Measurements from ENCODE around the gene USPL1. TPM values are rescaled to one million over a fixed set of nuclear protein-coding genes. Genes with fewer than 3 reads are reported as not detected.

The USPL1 gene
- total RNA-seq, 2 experiments from 2014 or later = 19.9 to 23.4 TPM

GRCh38 chr13:30696278-30697176 lies 78.8 kb downstream of the USPL1 start:
- H3K27me3 Mint-ChIP-seq = peaks cover 30% of the 10 kb centered on the region
- H3K9me3 Mint-ChIP-seq (ENCODE audit: low read depth) = no peaks in the 10 kb centered on the region
- ATAC-seq = peak; percentile 91
- H3K4me3 Mint-ChIP-seq = peak overlapping the region; percentile 54
- peaks cover 2% of the 10 kb centered on the region for H3K36me3 Mint-ChIP-seq
- H3K27ac Mint-ChIP-seq = peak overlapping the region; percentile 85
- CTCF ChIA-PET = interaction anchor here (0.9 to 2.1 kb wide), 4 partner anchors 10 to 44 kb away, joined by 3 to 6 read pairs (median 4); no protein-coding TSS in a partner anchor
- DNase-seq = peak; percentile 71
- peaks cover 43% of the 10 kb centered on the region for H3K4me1 Mint-ChIP-seq

- DNase-seq (no peak), ATAC-seq (no peak)
- H3K27ac Mint-ChIP-seq = peak overlapping the region; percentile 85
- no peaks in the 10 kb centered on the region for H3K36me3 Mint-ChIP-seq
- H3K4me1 Mint-ChIP-seq = peaks cover 38% of the 10 kb centered on the region
- H3K4me3 Mint-ChIP-seq = no peak overlapping the region
- H3K27me3 Mint-ChIP-seq = peaks cover 35% of the 10 kb centered on the region
- CTCF ChIA-PET = interaction anchor here (0.9 to 2.1 kb wide), 4 partner anchors 10 to 43 kb away, joined by 3 to 6 read pairs (median 4); no protein-coding TSS in a partner anchor
- no peaks in the 10 kb centered on the region for H3K9me3 Mint-ChIP-seq (ENCODE audit: low read depth)
Observed at GRCh38 chr13:30697177-30697953, 79.6 kb downstream of the USPL1 start.

GRCh38 chr13:30697996-30698401 lies 80.3 kb downstream of the USPL1 start:
- no peaks in the 10 kb centered on the region for H3K9me3 Mint-ChIP-seq (ENCODE audit: low read depth)
- no peaks in the 10 kb centered on the region for H3K36me3 Mint-ChIP-seq
- DNase-seq (no peak), ATAC-seq (no peak)
- CTCF ChIA-PET = no interaction called here
- H3K4me1 Mint-ChIP-seq = peaks cover 36% of the 10 kb centered on the region
- H3K27me3 Mint-ChIP-seq = peaks cover 33% of the 10 kb centered on the region
- no peak overlapping the region for H3K4me3 Mint-ChIP-seq
- no peak overlapping the region for H3K27ac Mint-ChIP-seq

GRCh38 chr13:30698488-30699005 lies 80.8 kb downstream of the USPL1 start:
- H3K4me1 Mint-ChIP-seq = peaks cover 36% of the 10 kb centered on the region
- no peak overlapping the region for H3K4me3 Mint-ChIP-seq
- ATAC-seq (no peak), DNase-seq (no peak)
- no peak overlapping the region for H3K27ac Mint-ChIP-seq
- H3K9me3 Mint-ChIP-seq (ENCODE audit: low read depth) = no peaks in the 10 kb centered on the region
- H3K27me3 Mint-ChIP-seq = peaks cover 31% of the 10 kb centered on the region
- CTCF ChIA-PET = interaction anchor here (1.1 to 1.9 kb wide), 2 partner anchors 9 to 26 kb away, joined by 3 to 5 read pairs; no protein-coding TSS in a partner anchor
- no peaks in the 10 kb centered on the region for H3K36me3 Mint-ChIP-seq

- CTCF ChIA-PET = no interaction called here
- ATAC-seq = no peak
- no peak for DNase-seq
- Mint-ChIP-seq H3K9me3 (ENCODE audit: low read depth) (no peaks in the 10 kb centered on the region), H3K36me3 (no peaks in the 10 kb centered on the region), H3K27ac (no peak overlapping the region), H3K4me3 (no peak overlapping the region), H3K27me3 (peaks cover 31% of the 10 kb centered on the region), H3K4me1 (peaks cover 34% of the 10 kb centered on the region)
Observed at GRCh38 chr13:30700364-30700763, 82.6 kb downstream of the USPL1 start.

GRCh38 chr13:30702006-30702405 lies 84.3 kb downstream of the USPL1 start:
- Mint-ChIP-seq H3K9me3 (ENCODE audit: low read depth) (no peaks in the 10 kb centered on the region), H3K27me3 (peaks cover 33% of the 10 kb centered on the region), H3K36me3 (no peaks in the 10 kb centered on the region), H3K4me1 (peaks cover 17% of the 10 kb centered on the region), H3K27ac (no peak overlapping the region), H3K4me3 (no peak overlapping the region)
- ATAC-seq (no peak), DNase-seq (no peak)
- CTCF ChIA-PET = no interaction called here

GRCh38 chr13:30704596-30704995 lies 86.9 kb downstream of the USPL1 start:
- no peak for ATAC-seq
- H3K4me3 Mint-ChIP-seq = no peak overlapping the region
- no peaks in the 10 kb centered on the region for H3K9me3 Mint-ChIP-seq (ENCODE audit: low read depth)
- no peaks in the 10 kb centered on the region for H3K36me3 Mint-ChIP-seq
- H3K4me1 Mint-ChIP-seq = peaks cover 9% of the 10 kb centered on the region
- no peak overlapping the region for H3K27ac Mint-ChIP-seq
- peak; percentile 22 for DNase-seq
- CTCF ChIA-PET = interaction anchor here (1.5 kb wide), 1 partner anchor 35 kb away, joined by 4 read pairs; no protein-coding TSS in a partner anchor
- H3K27me3 Mint-ChIP-seq = peaks cover 19% of the 10 kb centered on the region

GRCh38 chr13:30705680-30706079 lies 88.0 kb downstream of the USPL1 start:
- ATAC-seq (no peak), DNase-seq (peak; percentile 25)
- H3K27ac Mint-ChIP-seq = no peak overlapping the region
- no peaks in the 10 kb centered on the region for H3K9me3 Mint-ChIP-seq (ENCODE audit: low read depth)
- H3K36me3 Mint-ChIP-seq = no peaks in the 10 kb centered on the region
- H3K4me1 Mint-ChIP-seq = peaks cover 10% of the 10 kb centered on the region
- peaks cover 14% of the 10 kb centered on the region for H3K27me3 Mint-ChIP-seq
- CTCF ChIA-PET = interaction anchor here (1.5 kb wide), 1 partner anchor 34 kb away, joined by 4 read pairs; no protein-coding TSS in a partner anchor
- no peak overlapping the region for H3K4me3 Mint-ChIP-seq

- peaks cover 30% of the 10 kb centered on the region for H3K4me1 Mint-ChIP-seq
- H3K27me3 Mint-ChIP-seq = peaks cover 8% of the 10 kb centered on the region
- H3K9me3 Mint-ChIP-seq (ENCODE audit: low read depth) = no peaks in the 10 kb centered on the region
- no peak overlapping the region for H3K4me3 Mint-ChIP-seq
- no peak for ATAC-seq
- DNase-seq = no peak
- H3K36me3 Mint-ChIP-seq = peaks cover 1% of the 10 kb centered on the region
- no peak overlapping the region for H3K27ac Mint-ChIP-seq
- CTCF ChIA-PET = interaction anchor here (0.9 to 1.4 kb wide), 2 partner anchors 9 to 32 kb away, joined by 3 to 8 read pairs; no protein-coding TSS in a partner anchor
Observed at GRCh38 chr13:30708541-30708940, 90.8 kb downstream of the USPL1 start.

Other genes with a start within 250 kb of the USPL1 start
- not detected for gene UBE2L5, start 195.4 kb upstream of the USPL1 start, total RNA-seq
- gene HMGB1, start 152.0 kb upstream of the USPL1 start, total RNA-seq = 100 to 1,000 TPM; 716 to 739 TPM
- gene ALOX5AP, start 117.6 kb downstream of the USPL1 start, total RNA-seq = 100 to 1,000 TPM; 184 to 220 TPM